ENCODE results near the gene ZBTB5.

GRCh38 chr9:37441776-37442370, 23.4 kb downstream of the ZBTB5 start:
- TF ChIP-seq CTCF (conservative IDR thresholded peaks at IDR 0.05) (no peak), EZH2 (IDR thresholded peaks at IDR 0.05; ENCODE audit: low read depth) (no peak)

All from PC-9 (cell line).